Thyroid gland (tissue), 4 donors: ENCODE data around the gene PPP3CA. TPM values are rescaled to one million over a fixed set of nuclear protein-coding genes. Genes with fewer than 3 reads are reported as not detected.

Experiments
- DNase-seq, 2 donors: peaks; one replicate each; pipeline ENCODE4 v3.0.0-alpha.2; 2019
- H3K27ac ChIP-seq, 3 donors: fragments of 200-600 bp; sonication (generic); 1 replicate in 2 of 3; 2 replicates in 1 of 3; pipeline ENCODE4 v1.5.1; 2016 to 2019; ENCODE audit warnings: mild to moderate bottlenecking in 1 of 3, moderate library complexity in 1 of 3
- H3K27me3 ChIP-seq: fragments of 200-600 bp; sonication (generic); one replicate; pipeline ENCODE4 v1.5.1; 2019
- H3K36me3 ChIP-seq, 2 donors: fragments of 200-600 bp; sonication (generic); one replicate each; pipeline ENCODE4 v1.5.1; 2016 to 2019
- H3K4me1 ChIP-seq, 2 donors: fragments of 200-600 bp; sonication (generic); one replicate each; pipeline ENCODE4 v1.5.1; 2017 to 2019
- H3K4me3 ChIP-seq, 3 donors: fragments of 200-600 bp; sonication (generic); replicated peaks in 1 of 3; 1 replicate in 2 of 3; 2 replicates in 1 of 3; pipeline ENCODE4 v1.5.1; 2016; ENCODE audit warnings: mild to moderate bottlenecking in 1 of 3
- H3K9me3 ChIP-seq: fragments of 200-600 bp; sonication (generic); one replicate; pipeline ENCODE4 v1.5.1; 2017
- CTCF ChIP-seq, 6 experiments: fragments of 200-600 bp in 3 of 6; fragments of 450-650 bp in 3 of 6; sonication (generic) in 3 of 6; IDR thresholded peaks; one replicate each; pipeline ENCODE4 v1.5.1; 2016 to 2019; ENCODE audit warnings: antibody characterized with exemption in 6 of 6, mild to moderate bottlenecking in 2 of 6, inconsistent platforms in 1 of 6, moderate library complexity in 1 of 6
- POLR2A ChIP-seq, 2 donors: fragments of 450-650 bp; IDR thresholded peaks; one replicate each; pipeline ENCODE4 v1.6.1; 2017; ENCODE audit warnings: antibody characterized with exemption in 2 of 2, mild to moderate bottlenecking in 2 of 2, moderate library complexity in 1 of 2
- WGBS, 2 donors: methylation state at CpG; one replicate each; pipeline ENCODE4 v1.1.5; 2017; 5-methylcytosine and 5-hydroxymethylcytosine counted together
- intact Hi-C: fragments of 100-400 bp; cut with DNase I; formaldehyde crosslinking; loops from one replicate; pipeline ENCODE4 v1.15.1; 2023
- total RNA-seq, 4 donors: library from RNA; depleted of rRNA; stranded (reverse); fragments of >200 nt; gene quantifications; one replicate each; pipeline ENCODE4 v1.2.3, GENCODE V29; 2016

Gene PPP3CA
- total RNA-seq, 4 donors from 2014 or later: 31.6 to 45.8 (median 34.4) TPM

- intact Hi-C loops: no loop called here
- Histone ChIP-seq H3K27ac (no peak overlapping the region), H3K4me3 (no peak overlapping the region), H3K27me3 (no peaks in the 10 kb centered on the region), H3K4me1 (peaks cover 0 to 4% of the 10 kb centered on the region in 2 donors), H3K36me3 (no peaks in the 10 kb centered on the region), H3K9me3 (no peaks in the 10 kb centered on the region)
- WGBS, 2 donors: 94 to 97% methylated on average over 5 of the region's 5 CpGs
- DNase-seq: no peak
- TF ChIP-seq CTCF (IDR thresholded peaks at IDR 0.05) (no peak), POLR2A (IDR thresholded peaks at IDR 0.05) (no peak)
These were observed 186.3 kb downstream of the PPP3CA start for GRCh38 chr4:101160792-101161592.

GRCh38 chr4:101158507-101158906 is 188.8 kb downstream of the PPP3CA start:
- TF ChIP-seq POLR2A (IDR thresholded peaks at IDR 0.05) (no peak), CTCF (IDR thresholded peaks at IDR 0.05) (no peak)
- Histone ChIP-seq H3K4me3 (no peak overlapping the region), H3K27me3 (no peaks in the 10 kb centered on the region), H3K36me3 (no peaks in the 10 kb centered on the region), H3K9me3 (no peaks in the 10 kb centered on the region), H3K4me1 (peaks cover 0 to 4% of the 10 kb centered on the region in 2 donors), H3K27ac (no peak overlapping the region)
- intact Hi-C loops: no loop called here
- WGBS, 2 donors: 68 to 88% methylated on average over 3 of the region's 3 CpGs
- no peak for DNase-seq

- Histone ChIP-seq H3K4me1 (peaks cover 0 to 4% of the 10 kb centered on the region in 2 donors), H3K9me3 (no peaks in the 10 kb centered on the region), H3K27me3 (no peaks in the 10 kb centered on the region), H3K36me3 (no peaks in the 10 kb centered on the region), H3K4me3 (no peak overlapping the region), H3K27ac (no peak overlapping the region)
- TF ChIP-seq POLR2A (IDR thresholded peaks at IDR 0.05) (no peak), CTCF (IDR thresholded peaks at IDR 0.05) (no peak)
- DNase-seq: no peak
- intact Hi-C loops: no loop called here
- 78 to 87% methylated on average over 3 of the region's 3 CpGs for WGBS, 2 donors
These were observed 189.2 kb downstream of the PPP3CA start for GRCh38 chr4:101158134-101158482.

- H3K27me3 ChIP-seq: no peaks in the 10 kb centered on the region
- intact Hi-C loops: no loop called here
- no peaks in the 10 kb centered on the region for H3K9me3 ChIP-seq
- no peak overlapping the region for H3K27ac ChIP-seq
- H3K4me3 ChIP-seq: no peak overlapping the region
- WGBS, 2 donors: 85 to 88% methylated on average over 5 of the region's 5 CpGs
- no peak for TF ChIP-seq POLR2A (IDR thresholded peaks at IDR 0.05)
- no peak for TF ChIP-seq CTCF (IDR thresholded peaks at IDR 0.05)
- no peak for DNase-seq
- no peaks in the 10 kb centered on the region for H3K36me3 ChIP-seq
- H3K4me1 ChIP-seq: peaks cover 0 to 4% of the 10 kb centered on the region in 2 donors
These were observed 189.8 kb downstream of the PPP3CA start for GRCh38 chr4:101157415-101158133.
